CD4-positive, alpha-beta T cell (primary cell): Measurements from ENCODE around the gene DIAPH1. TPM values are rescaled to one million over a fixed set of nuclear protein-coding genes. Genes with fewer than 3 reads are reported as not detected.

Experiments
- ATAC-seq: fragments of 200-7000 bp; cut with Tn5 transposase; one replicate; pipeline ENCODE4 v1.10.0; 2022; ENCODE audit warnings: mild to moderate bottlenecking; ENCODE audit not compliant: poor library complexity
- CTCF ChIA-PET: fragments of 350-600 bp; sonication (Branson Sonifier 250); formaldehyde crosslinking; loops from one replicate; lab custom pipeline; 2021; ENCODE audit warnings: antibody characterized with exemption, inconsistent platforms; lab: Charles Lee
- POLR2A ChIA-PET: fragments of 350-600 bp; sonication (Branson Sonifier 250); formaldehyde crosslinking; loops from one replicate; lab custom pipeline; 2021; ENCODE audit warnings: antibody characterized with exemption, inconsistent platforms; lab: Charles Lee
- DNase-seq, 14 experiments: peaks; one replicate each; pipeline ENCODE4 v3.0.0-alpha.2; 2013 to 2020; ENCODE audit warnings: mixed read lengths in 2 of 14
- H3K27ac ChIP-seq, 2 donors: one replicate each; pipeline versions ENCODE4 v1.5.1 to v1.7.0; 2013; ENCODE audit warnings: low read length in 2 of 2, low read depth in 1 of 2, mild to moderate bottlenecking in 1 of 2
- H3K27me3 ChIP-seq, 2 experiments: 1 replicate in 1 of 2; 2 replicates in 1 of 2; pipeline versions ENCODE4 v1.6.1 to v1.7.0; 2013; ENCODE audit warnings: low read length in 2 of 2, control low read depth in 1 of 2, mild to moderate bottlenecking in 1 of 2, moderate library complexity in 1 of 2; ENCODE audit not compliant: insufficient read depth in 2 of 2, control insufficient read depth in 1 of 2
- H3K36me3 ChIP-seq: one replicate; pipeline ENCODE4 v1.6.1; 2013; ENCODE audit warnings: low read length, control low read depth; ENCODE audit not compliant: insufficient read depth
- H3K4me1 ChIP-seq: one replicate; pipeline ENCODE4 v1.6.1; 2013; ENCODE audit warnings: low read length, control low read depth; ENCODE audit not compliant: insufficient read depth
- H3K4me3 ChIP-seq: one replicate; pipeline ENCODE4 v1.5.1; 2013; ENCODE audit warnings: mild to moderate bottlenecking, low read length, moderate library complexity
- H3K9me3 ChIP-seq, 2 experiments: 1 replicate in 1 of 2; 2 replicates in 1 of 2; pipeline versions ENCODE4 v1.6.1 to v1.7.0; 2013; ENCODE audit warnings: low read length in 2 of 2, mild to moderate bottlenecking in 2 of 2, control low read depth in 1 of 2, moderate library complexity in 1 of 2; ENCODE audit not compliant: control insufficient read depth in 1 of 2, insufficient read depth in 1 of 2
- H3K27ac Mint-ChIP-seq: one replicate; pipeline ENCODE4 v1.8.0; 2020; ENCODE audit warnings: mixed read lengths
- H3K27me3 Mint-ChIP-seq: one replicate; pipeline ENCODE4 v1.8.0; 2021; ENCODE audit warnings: mixed read lengths
- H3K36me3 Mint-ChIP-seq: one replicate; pipeline ENCODE4 v1.8.0; 2021; ENCODE audit warnings: low read depth, mixed read lengths
- H3K4me1 Mint-ChIP-seq: one replicate; pipeline ENCODE4 v1.8.0; 2021; ENCODE audit warnings: low read depth, mixed read lengths
- H3K4me3 Mint-ChIP-seq: one replicate; pipeline ENCODE4 v1.8.0; 2020; ENCODE audit warnings: mild to moderate bottlenecking, mixed read lengths
- H3K9me3 Mint-ChIP-seq: one replicate; pipeline ENCODE4 v1.8.0; 2020; ENCODE audit warnings: mixed read lengths
- CTCF ChIP-seq: fragments of 200-600 bp; IDR thresholded peaks from one replicate; pipeline ENCODE4 v1.8.0; 2022; ENCODE audit warnings: antibody characterized with exemption, mild to moderate bottlenecking
- intact Hi-C, 2 experiments: fragments of 100-400 bp; cut with DNase I in 1 of 2; cut with micrococcal nuclease in 1 of 2; formaldehyde crosslinking; loops; one replicate each; pipeline versions ENCODE4 v1.15.1 to v1.9.0; 2023 to 2025; cut with DNase I, micrococcal nuclease
- total RNA-seq, 174 experiments: library from RNA in 2 of 174; stranded (reverse) in 2 of 174; gene quantifications; one replicate each; pipeline ENCODE4 v1.2.3 and lab custom pipeline; 2021 to 2026

DIAPH1 gene
- total RNA-seq, 2 experiments from 2014 or later, result 159 to 161 TPM

- H3K9me3 ChIP-seq, result no peaks in the 10 kb centered on the region
- ChIA-PET POLR2A (interaction anchor here (0.7 to 2.4 kb wide), 16 partner anchors 8 to 318 kb away, joined by 3 to 73 read pairs (median 8); partner anchors contain the start of genes ARAP3, DELE1, DIAPH1 and HDAC3), CTCF (interaction anchor here (0.6 to 1.8 kb wide), 9 partner anchors 9 to 1062 kb away, joined by 3 to 6 read pairs (median 4); partner anchors contain the start of gene DIAPH1)
- peak within 1 kb of the TSS; percentile 26 to 83 for H3K27ac ChIP-seq
- Mint-ChIP-seq H3K9me3 (no peaks in the 10 kb centered on the region), H3K4me1 (peaks cover 38% of the 10 kb centered on the region), H3K27ac (peak within 1 kb of the TSS; percentile 54), H3K4me3 (peak within 1 kb of the TSS; percentile 86), H3K36me3 (peaks cover 30% of the 10 kb centered on the region), H3K27me3 (peaks cover 3% of the 10 kb centered on the region)
- H3K36me3 ChIP-seq, result peaks cover 22% of the 10 kb centered on the region
- peak; percentile 62 to 88 (median 76) for DNase-seq
- peak; percentile 91 for ATAC-seq
- no peaks in the 10 kb centered on the region for H3K27me3 ChIP-seq
- H3K4me1 ChIP-seq, result peaks cover 28% of the 10 kb centered on the region
- intact Hi-C loops, result loop anchor here in 1 of 2 experiments (1.0 kb wide), 1 partner anchor 14 kb away; no protein-coding TSS in a partner anchor
- H3K4me3 ChIP-seq, result peak within 1 kb of the TSS; percentile 86
- no peak for TF ChIP-seq CTCF
Observed at GRCh38 chr5:141650851-141651727, 32.3 kb upstream of the DIAPH1 start, which contains the start of gene FCHSD1. FCHSD1 (minus strand) TSS chr5:141651418; CDS start chr5:141651368, 50 bp downstream.

- POLR2A ChIA-PET, result interaction anchor here (3.0 kb wide), 1 partner anchor 12 kb away, joined by 16 read pairs; the partner anchor contains the start of genes HDAC3 and RELL2
Observed at GRCh38 chr5:141649972-141650371, 31.2 kb upstream of the DIAPH1 start.

More at GRCh38 chr5:141649972-141650371, 31.2 kb upstream of the DIAPH1 start:
- Mint-ChIP-seq H3K4me1 (peaks cover 38% of the 10 kb centered on the region), H3K36me3 (peaks cover 37% of the 10 kb centered on the region), H3K9me3 (no peaks in the 10 kb centered on the region), H3K27me3 (no peaks in the 10 kb centered on the region), H3K27ac (peak overlapping the region; percentile 54), H3K4me3 (peak overlapping the region; percentile 86)
- Histone ChIP-seq H3K9me3 (no peaks in the 10 kb centered on the region), H3K4me3 (no peak overlapping the region), H3K27ac (peak overlapping the region in 1 of 2 donors; percentile 34), H3K36me3 (peaks cover 31% of the 10 kb centered on the region), H3K4me1 (peaks cover 28% of the 10 kb centered on the region), H3K27me3 (no peaks in the 10 kb centered on the region)
- intact Hi-C loops, result loop anchor here in 1 of 2 experiments (1.0 kb wide), 1 partner anchor 13 kb away; no protein-coding TSS in a partner anchor
- ATAC-seq, result no peak
- no peak for DNase-seq
- TF ChIP-seq CTCF, result no peak
- CTCF ChIA-PET, result no interaction called here
